Esophagus mucosa (tissue), 1 donor: ENCODE results near the gene CBL. TPM values are rescaled to one million over a fixed set of nuclear protein-coding genes. Genes with fewer than 3 reads are reported as not detected.
"Not testable (repeated sequence)": the region's sequence is repeated elsewhere in the genome, so short reads cannot be mapped to it uniquely, and the experiment has no call there.

Source experiments
- ATAC-seq: fragments of 200-7000 bp; cut with Tn5 transposase; one replicate; pipeline ENCODE4 v1.9.1; 2020
- total RNA-seq: library from RNA; stranded (reverse); gene quantifications from one replicate; pipeline ENCODE4 v1.2.4, GENCODE V29; 2023
- donor health status: DM: yes; HTN: yes; CAD: no.

Gene CBL
- total RNA-seq, 1 donor from 2014 or later = 11.0 TPM

DNA sequence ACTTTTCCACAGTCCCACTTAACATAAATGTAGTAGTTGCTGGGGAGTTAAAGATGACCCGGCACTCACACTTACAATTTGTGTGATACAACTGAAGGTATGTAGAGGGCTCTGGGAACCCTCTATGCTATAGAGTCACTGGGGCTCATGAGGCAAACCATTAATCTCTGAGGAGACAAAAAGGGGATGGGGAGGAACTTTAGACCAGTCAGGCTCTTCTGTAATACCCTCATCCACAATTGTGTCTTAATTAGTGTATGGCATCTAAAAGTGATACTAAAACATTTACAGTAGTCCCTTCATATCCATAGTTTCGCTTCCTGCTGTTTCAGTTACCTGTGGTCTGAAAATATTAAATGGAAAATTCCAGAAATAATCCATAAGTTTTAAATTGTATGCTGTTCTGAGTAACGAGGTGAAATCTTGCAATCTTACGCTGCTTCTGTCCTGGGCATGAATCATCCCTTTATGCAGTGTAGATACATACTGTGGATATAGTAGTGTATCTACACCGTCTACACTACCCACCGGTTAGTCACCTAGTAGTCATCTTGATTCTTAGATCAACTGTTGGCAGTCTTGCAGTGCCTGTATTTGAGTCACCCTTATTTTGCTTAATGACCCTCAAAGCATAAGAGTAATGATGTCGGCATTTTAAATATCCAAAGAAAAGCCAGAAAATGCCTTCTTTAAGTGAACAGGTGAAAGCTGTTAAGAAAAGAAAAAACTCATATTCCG lies 12.2 kb downstream of the CBL start:
- peak; percentile 100 for ATAC-seq

DNA sequence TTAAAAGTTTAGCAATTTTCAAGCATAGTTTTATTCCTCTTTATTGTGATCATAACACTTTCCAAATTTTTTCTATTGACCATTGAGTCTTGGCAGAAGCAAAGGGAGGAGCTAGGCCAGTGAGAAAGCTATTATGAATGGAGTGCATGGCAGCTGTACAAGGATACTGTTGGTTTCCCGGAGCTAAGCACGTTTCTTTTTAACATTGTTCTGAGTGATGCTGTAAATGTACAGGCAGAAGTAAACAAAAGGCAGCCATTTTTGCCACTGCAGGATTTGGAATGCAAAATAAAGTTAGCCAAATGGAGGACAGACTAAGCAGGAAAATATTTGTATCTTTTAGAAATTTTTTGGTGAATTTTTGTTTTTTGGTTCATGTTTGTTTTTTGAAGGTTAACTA lies 16.2 kb downstream of the CBL start:
- ATAC-seq = no peak

DNA sequence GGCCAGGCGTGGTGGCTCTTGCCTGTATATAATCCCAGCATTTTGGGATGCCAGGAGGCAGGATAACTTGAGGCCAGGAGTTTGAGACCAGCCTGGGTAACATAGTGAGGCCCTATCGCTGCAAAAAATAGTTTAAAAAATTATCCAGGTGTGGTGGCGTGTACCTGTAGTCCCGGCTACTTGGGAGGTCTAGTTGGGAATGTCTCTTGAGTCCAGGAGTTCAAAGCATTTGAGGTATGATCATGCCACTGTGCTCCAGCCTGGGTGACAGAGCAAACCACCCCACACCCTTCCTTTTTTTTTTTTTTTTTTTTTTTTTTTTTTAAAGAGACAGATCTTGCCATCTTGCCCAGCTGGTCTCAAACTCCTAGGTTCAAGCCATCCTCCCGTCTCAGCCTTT lies 16.8 kb downstream of the CBL start:
- ATAC-seq = no peak

DNA sequence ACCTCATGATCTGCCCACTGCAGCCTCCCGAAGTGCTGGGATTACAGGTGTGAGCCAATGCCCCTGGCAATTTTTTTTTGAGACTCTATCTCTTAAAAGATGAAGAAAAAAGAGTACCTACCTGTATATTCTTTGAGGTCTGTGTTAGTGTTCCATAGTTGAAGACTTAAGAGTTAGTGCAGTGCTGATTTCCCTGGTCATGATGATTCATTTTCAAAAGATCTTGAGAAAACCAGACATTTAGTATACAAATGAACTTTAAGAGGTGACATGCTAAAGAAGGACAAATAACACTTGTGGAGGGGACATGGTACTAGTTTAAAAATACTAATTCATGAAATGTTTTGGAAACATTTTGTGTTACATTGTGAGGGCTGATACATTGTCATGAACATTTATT lies 17.7 kb downstream of the CBL start:
- no peak for ATAC-seq

DNA sequence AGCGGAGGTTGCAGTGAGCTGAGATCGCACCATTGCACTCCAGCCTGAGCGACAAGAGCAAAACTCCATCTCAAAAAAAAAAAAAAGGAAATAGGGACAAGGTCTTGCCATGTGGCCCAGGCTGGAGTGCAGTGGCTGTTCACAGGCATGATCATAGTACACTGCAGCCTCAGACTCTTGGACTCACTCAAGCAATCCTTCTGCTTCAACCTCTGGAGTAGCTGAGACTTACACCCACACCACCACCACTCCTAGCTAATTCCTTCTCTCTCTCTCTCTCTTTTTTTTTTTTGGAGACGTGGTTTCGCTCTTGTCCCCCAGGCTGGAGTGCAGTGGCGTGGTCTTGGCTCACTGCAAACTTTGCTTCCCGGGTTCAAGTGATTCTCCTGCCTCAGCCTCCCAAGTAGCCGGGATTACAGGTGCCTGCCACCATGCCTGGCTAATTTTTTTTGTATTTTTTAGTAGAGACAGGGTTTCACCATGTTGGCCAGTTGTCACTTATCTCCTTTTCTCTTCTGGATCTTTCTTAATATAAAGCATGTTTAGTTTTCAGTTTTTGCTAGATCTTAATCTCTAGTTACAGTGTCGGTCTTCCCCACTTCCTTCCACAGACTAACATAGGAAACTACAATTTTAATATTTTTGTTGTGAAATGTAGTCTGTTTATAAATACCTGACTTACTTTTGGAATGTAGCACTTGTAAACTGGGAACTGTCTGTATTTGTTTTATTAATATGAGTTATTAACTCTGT lies 22.6 kb downstream of the CBL start:
- not testable (repeated sequence) for ATAC-seq

DNA sequence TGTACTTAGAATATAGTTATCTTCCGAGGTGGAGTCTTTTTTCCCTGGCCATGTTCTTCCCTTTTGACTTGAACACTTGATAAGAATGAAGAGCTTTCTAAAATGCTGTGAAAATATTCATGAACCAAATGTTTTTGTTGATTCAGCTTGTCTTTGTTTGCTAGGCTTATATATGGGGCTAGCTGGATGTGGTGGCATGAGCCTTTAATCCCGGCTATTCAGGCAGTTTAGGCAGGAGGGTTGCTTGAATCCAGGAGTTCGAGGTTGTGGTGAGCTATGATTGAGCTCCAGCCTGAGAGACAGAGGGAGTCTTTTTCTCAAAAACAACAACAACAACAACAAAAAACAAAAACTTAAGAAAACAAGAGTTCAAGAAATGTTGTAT lies 23.1 kb downstream of the CBL start:
- no peak for ATAC-seq

DNA sequence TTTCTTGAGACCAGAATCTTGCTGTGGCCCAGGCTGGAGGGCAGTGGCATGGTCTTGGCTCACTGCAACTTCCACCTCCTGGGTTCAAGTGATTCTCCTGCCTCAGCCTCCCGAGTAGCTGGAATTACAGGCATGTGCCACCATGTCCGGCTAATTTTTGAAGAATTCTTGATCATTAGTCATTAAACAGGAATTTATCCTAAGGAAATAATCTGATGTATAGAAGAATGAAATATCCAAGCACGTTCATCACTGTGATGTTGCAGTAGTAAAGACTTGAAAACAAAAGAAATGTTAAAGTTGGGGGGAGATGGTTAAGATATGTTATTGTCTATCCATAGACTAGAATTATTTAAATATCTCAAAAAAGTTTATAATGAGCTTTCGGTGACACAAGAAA lies 23.6 kb downstream of the CBL start:
- no peak for ATAC-seq

DNA sequence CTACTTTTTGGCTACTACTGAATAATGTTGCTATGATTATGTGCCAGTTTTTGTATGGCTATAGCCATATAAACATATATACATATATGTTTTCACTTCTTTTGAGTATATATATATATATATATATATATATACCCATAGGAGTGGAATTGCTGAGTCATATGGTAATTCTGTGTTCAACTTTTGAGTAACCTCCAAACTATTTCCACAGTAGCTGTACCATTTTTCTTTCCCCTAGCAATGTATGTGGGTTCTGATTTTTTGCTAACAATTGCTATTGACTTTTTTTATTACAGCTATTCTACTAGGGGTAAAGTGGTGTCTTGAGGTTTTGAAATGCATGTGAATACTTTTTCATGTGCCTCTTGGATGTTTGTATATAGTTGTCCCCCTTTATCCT lies 30.4 kb downstream of the CBL start:
- ATAC-seq = no peak

DNA sequence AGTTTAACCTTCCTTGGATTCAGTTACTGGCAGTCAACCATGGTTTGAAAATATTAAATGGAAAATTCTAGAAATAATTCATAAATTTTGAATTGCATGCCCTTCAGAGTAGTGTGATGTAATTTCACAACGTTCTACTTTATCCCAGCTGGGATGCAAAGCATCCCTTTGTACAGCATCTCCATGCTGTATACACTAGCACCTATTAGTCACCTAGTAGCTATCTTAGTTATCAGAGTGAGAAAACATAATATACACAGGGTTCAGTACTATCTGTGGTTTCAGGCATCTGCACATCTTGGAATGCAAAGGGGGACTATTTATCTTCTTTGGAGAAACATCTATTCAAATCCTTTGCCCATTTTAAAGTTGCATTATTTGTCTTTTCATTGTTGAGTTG lies 30.8 kb downstream of the CBL start:
- no peak for ATAC-seq

DNA sequence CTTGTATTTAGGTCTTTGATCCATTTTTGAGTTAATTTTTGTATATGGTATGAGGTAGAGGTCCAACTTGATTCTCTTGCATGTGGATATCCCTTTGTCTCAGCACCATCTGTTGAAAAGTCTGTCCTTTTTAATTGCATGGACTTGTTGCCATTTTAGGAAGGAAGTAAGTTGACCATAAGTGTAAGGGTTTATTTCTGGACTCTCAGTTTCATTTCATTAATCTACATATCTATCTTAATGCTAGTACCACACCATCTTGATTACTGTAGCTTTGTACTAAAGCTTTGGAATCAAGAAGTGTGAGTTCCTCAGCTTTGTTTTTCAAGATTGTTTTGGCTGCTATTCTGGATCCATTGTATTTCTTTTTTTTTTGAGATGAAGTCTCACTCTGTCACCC lies 31.4 kb downstream of the CBL start:
- ATAC-seq = no peak

DNA sequence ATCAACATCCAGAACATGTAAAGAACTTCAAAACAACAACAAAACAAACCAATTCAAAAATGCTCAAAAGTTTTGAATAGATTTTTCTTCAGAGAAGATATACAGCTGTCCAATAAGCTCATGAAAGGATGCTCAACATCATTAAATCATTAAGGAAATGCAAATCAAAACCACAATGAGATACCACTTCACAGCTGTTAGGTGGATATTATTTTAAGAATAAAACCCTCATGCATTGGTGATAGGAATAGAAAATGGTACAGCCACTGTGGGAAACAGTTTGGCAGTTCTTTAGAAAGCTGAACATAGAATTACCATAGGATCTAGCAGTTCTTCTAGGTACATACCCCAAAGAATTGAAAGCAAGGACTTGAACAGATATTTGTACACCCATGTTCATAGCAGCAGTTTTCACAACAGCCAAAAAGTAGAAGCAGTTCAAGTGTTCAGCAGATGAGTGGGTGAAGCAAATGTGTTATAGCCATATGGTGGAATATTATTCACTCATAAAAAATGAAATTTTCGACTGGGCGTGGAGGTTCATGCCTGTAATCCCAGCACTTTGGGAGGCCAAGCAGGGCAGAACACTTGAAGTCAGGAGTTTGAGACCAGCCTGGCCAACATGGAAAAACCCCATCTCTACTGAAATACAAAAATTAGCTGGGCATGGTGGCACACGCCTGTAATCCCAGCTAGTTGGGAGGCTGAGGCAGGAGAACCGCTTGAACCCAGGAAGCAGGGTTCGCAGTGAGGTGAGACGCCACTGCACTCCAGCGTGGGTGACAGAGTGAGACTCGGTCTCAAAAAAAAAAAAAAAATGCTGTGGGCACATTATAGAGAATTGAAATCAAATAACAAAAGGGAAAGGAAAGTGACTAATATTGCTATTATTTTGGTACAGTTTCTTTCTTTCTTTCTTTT lies 42.9 kb downstream of the CBL start:
- no peak for ATAC-seq

DNA sequence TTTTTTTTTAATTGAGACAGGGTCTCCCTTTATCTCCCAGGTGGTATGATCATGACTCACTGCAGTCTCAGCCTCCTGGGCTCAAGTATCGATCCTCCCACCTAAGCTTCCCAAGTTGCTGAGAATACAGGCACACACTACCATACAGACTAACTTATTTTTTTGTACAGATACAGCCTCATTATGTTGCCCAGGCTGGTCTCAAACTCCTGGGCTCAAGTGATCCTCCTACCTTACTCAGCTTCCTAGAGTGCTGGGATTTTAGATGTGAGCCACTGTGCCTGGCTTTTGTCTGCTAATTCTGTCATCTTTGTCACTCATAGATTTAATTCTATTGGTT lies 43.5 kb downstream of the CBL start:
- no peak for ATAC-seq

DNA sequence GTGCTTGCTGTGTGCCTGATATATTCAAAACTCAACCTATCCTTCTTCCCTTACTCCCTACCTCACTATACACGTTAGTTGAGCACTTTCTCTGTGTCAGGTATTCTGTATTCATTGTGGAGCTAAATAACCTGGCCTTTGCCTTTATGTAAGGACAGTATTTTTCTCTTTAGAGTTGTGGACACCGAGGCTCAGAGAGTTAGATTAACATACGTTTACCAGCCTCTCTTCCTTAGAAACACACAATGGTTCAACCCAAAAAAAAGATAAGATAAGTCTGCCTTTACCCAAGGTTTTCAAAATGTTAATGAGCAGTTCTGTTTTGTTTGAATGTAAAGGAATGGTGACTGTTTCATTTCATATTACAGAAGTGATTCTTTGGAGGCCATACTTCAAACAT lies 45.0 kb downstream of the CBL start:
- no peak for ATAC-seq

DNA sequence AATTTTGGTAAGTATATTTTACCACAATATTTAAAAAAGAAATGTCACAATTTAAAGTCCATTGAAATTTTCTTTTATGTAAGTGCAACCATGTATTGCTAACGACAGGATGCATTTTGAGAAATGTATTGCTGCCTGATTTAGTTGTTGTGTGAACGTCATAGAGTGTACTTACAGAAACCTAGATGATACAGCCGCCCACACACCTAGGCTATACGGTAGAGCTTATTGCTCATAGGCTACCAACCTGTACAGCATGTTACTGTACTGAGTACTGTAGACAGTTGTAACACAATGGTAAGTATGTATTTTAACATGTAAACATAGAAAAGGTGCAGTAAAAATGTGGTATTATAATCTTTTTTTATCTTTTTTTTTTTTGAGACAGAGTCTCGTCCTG lies 48.1 kb downstream of the CBL start:
- no peak for ATAC-seq

DNA sequence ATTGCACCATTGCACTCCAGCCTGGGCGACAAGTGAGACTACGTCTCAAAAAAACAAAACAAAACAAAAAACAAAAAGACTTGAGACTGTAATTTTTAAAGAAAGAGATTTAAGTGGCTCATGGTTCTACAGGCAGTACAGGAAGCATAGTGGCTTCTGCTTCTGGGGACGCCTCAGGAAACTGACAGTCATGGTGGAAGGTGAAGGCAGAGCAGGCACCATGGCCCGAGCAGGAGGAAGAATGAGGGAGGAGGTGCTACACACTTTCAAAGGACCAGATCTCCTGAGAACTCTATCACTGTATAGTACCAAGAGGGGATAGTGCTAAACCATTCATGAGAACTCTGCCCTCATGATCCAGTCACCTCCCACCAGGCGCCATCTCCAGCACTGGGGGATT lies 52.0 kb downstream of the CBL start:
- ATAC-seq = no peak

DNA sequence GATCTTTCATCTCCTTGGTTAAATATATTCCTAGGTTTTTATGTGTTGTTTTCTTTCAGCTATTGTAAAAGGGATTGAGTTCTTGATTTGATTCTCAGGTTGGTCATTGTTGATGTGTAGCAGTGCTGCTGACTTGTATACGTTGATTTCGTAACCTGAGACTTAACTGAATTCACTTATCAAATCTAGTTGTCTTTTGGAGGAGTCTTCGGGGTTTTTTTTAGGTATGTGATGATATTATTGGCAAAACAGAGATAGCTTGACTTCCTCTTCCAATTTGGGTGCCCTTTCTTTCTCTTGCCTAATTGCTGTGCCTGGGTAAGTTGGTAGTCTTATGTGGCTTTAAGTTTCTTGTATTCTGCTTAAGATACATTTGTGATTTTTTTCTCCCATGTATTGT lies 52.8 kb downstream of the CBL start:
- ATAC-seq = no peak

DNA sequence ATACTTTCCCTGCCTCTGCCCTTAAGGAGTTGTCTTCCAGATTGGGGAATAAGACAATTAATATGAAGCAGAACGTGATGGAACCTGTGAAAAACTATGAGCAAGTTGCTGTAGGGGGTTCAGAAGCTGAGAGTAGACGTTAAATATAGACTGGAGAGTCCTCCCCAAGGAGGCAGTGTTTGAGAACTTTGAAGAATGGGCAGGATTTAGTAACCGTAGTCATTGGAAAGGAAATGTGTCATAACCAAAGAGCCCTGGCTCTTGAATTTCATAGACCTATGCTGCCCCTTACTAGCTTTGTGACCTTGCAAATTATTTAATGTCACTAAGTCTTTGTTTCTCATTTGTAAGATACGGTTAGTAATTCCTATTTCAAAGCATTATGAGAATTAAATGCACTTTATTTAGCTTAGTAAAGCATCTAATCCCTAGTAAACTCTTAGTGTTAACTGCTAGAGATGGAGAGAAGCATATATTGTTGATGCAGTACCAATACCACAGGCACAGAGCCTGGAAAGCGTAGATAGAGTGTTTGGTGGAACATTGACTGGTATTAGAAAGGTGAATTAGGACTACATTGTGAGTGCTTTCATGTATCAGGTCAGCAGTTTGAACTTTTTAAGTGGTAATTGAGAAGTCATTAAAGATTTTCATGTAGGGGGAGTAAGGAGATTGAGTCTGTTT lies 56.7 kb downstream of the CBL start:
- peak; percentile 25 for ATAC-seq

DNA sequence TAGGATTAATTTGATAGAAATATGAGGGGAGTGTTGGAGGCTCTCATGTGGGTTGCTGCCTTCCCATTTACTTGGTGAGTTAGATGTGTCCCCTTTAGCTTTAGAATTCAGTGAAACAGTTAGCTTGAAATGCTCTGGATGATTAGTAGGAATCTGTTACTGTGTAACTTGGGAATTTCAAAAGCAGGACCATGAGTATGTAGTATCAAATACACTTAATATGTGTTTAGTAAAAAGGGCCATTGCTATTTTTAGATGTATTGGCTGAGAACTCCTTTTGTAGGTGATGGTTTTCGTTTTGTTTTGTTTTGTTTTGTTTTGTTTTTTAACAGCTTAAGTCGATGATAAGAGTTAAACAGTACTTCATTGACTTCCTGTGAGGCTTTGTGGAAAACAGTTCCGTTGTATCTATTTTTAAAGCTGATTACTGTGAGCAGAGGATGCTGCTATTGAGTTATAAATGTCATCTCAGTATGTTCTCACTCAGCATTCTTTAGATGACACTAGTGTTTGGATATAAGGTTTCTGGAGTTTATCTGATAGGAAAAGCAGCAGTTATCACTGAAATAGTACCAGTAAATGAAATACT lies 57.3 kb downstream of the CBL start:
- no peak for ATAC-seq

DNA sequence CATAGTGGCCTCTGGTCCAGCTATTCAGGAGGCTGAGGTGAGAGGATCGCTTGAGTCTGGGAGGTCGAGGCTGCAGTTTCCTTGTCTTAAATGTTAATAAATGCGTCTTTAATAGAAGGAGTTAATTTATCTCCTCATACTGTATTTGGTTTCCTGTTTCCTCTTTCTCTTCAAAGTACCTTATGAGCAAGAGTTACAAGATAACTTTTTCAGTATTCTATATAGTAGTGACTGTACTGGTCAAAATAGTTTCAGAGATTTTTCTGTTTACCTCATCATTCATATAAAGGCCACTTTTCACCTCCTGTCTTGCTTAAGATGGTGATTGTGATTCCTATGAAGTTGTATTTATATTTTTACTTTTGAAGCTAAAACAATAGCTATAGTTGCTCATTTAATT lies 59.9 kb downstream of the CBL start:
- ATAC-seq = no peak

DNA sequence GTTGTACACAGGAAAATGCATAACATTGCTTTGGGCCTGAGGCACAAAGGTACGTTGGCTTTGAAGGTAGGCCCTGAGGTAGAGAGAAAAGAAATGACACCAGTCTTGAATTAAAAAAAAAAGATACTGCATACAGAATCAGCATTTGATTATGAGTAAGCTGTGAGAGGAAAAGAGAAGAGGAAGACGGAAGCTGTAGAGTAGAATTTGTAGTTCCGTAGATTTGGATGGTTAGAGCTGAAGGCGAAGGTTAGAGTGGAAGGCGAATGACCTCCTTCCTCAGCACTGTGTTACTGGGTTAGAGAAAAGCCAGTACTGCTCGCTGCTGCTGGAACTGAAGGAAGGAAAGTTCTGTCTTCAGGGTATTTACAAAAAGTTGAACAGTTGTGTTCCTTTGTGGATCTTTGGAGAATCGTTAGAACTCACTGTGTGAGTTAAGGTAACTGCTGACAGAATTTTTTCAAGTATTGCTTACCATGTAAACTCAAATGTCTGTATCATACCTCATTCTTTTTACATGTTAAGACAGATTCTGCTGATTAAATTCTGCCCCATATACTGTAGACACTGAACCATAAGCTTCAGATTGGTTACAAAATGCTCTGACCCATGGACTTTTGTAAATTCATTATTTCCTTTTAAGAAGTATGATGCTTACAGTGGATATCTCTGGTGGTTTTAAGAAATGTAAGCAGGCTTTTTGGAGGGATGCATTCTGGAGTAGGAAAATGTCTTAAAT lies 60.5 kb downstream of the CBL start:
- ATAC-seq = no peak

DNA sequence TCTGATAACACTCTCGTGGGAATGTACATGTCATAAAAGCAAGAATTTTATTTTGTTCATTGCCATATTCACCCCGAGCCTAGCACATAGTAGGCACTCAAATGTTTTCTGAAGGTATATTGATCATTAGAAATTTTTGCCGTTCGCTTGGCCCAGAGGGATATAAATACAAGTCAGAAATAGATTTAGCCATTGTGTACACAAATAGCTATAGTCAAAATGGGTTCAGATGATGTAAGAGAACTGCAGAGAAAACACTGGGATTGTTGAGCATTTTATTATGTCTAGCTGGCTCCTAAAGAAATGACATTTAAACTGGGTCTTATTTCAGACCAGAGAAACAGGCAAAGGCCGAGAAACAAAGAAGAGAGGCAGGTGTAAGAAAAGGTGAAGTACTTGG lies 61.5 kb downstream of the CBL start:
- no peak for ATAC-seq

DNA sequence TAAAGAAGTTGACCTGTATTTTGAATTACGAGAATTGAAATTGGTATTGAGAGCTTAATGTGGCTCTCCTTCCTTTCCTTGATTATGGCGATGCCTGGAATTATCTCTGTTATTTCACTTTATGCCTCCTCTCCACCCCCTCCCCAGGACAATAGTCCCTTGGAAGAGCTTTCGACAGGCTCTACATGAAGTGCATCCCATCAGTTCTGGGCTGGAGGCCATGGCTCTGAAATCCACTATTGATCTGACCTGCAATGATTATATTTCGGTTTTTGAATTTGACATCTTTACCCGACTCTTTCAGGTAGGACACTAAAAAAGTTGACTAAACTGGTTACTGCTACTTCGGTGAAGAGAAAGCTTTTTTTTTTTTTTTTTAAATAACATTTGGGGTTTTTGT lies 67.6 kb downstream of the CBL start:
- no peak for ATAC-seq
